Measurements from ENCODE around the gene RNF13.

The RNF13 gene

GRCh38 chr3:149777414-149778214 lies 35.4 kb upstream of the RNF13 start:
- H3K4me1 ChIP-seq (ENCODE audit: control insufficient read depth, insufficient read depth, low read length), result peaks cover 8% of the 10 kb centered on the region

GRCh38 chr3:149781211-149781610 lies 31.8 kb upstream of the RNF13 start:
- H3K4me1 ChIP-seq (ENCODE audit: control insufficient read depth, insufficient read depth, low read length), result no peaks in the 10 kb centered on the region
- no peak overlapping the region for H3K4me3 ChIP-seq (ENCODE audit: low read depth, low read length)
- H3K9ac ChIP-seq (ENCODE audit: low read depth, low read length), result no peak overlapping the region
- H3K36me3 ChIP-seq (ENCODE audit: control insufficient read depth, insufficient read depth, low read length), result no peaks in the 10 kb centered on the region
- no peaks in the 10 kb centered on the region for H3K27me3 ChIP-seq (ENCODE audit: control insufficient read depth, insufficient read depth, low read length)
- no peak overlapping the region for H3K27ac ChIP-seq (ENCODE audit: low read depth, low read length)
- no peaks in the 10 kb centered on the region for H3K9me3 ChIP-seq (ENCODE audit: control insufficient read depth, insufficient read depth, low read length)

More at GRCh38 chr3:149777414-149778214, 35.4 kb upstream of the RNF13 start:
- H3K27me3 ChIP-seq (ENCODE audit: control insufficient read depth, insufficient read depth, low read length), result no peaks in the 10 kb centered on the region
- no peak overlapping the region for H3K27ac ChIP-seq (ENCODE audit: low read depth, low read length)
- no peak overlapping the region for H3K9ac ChIP-seq (ENCODE audit: low read depth, low read length)
- no peaks in the 10 kb centered on the region for H3K36me3 ChIP-seq (ENCODE audit: control insufficient read depth, insufficient read depth, low read length)
- no peak overlapping the region for H3K4me3 ChIP-seq (ENCODE audit: low read depth, low read length)
- H3K9me3 ChIP-seq (ENCODE audit: control insufficient read depth, insufficient read depth, low read length), result no peaks in the 10 kb centered on the region

- H3K4me3 ChIP-seq (ENCODE audit: low read depth, low read length), result no peak overlapping the region
- H3K4me1 ChIP-seq (ENCODE audit: control insufficient read depth, insufficient read depth, low read length), result no peaks in the 10 kb centered on the region
- no peak overlapping the region for H3K9ac ChIP-seq (ENCODE audit: low read depth, low read length)
- no peak overlapping the region for H3K27ac ChIP-seq (ENCODE audit: low read depth, low read length)
- no peaks in the 10 kb centered on the region for H3K27me3 ChIP-seq (ENCODE audit: control insufficient read depth, insufficient read depth, low read length)
- H3K9me3 ChIP-seq (ENCODE audit: control insufficient read depth, insufficient read depth, low read length), result no peaks in the 10 kb centered on the region
- H3K36me3 ChIP-seq (ENCODE audit: control insufficient read depth, insufficient read depth, low read length), result no peaks in the 10 kb centered on the region
These were observed 31.3 kb upstream of the RNF13 start for GRCh38 chr3:149781741-149782140.

GRCh38 chr3:149783576-149783975 lies 29.4 kb upstream of the RNF13 start:
- H3K4me3 ChIP-seq (ENCODE audit: low read depth, low read length), result no peak overlapping the region
- no peaks in the 10 kb centered on the region for H3K9me3 ChIP-seq (ENCODE audit: control insufficient read depth, insufficient read depth, low read length)
- no peaks in the 10 kb centered on the region for H3K4me1 ChIP-seq (ENCODE audit: control insufficient read depth, insufficient read depth, low read length)
- H3K27ac ChIP-seq (ENCODE audit: low read depth, low read length), result no peak overlapping the region
- H3K27me3 ChIP-seq (ENCODE audit: control insufficient read depth, insufficient read depth, low read length), result no peaks in the 10 kb centered on the region
- no peaks in the 10 kb centered on the region for H3K36me3 ChIP-seq (ENCODE audit: control insufficient read depth, insufficient read depth, low read length)
- H3K9ac ChIP-seq (ENCODE audit: low read depth, low read length), result no peak overlapping the region

GRCh38 chr3:149784064-149784704 lies 28.8 kb upstream of the RNF13 start:
- Histone ChIP-seq H3K9ac (ENCODE audit: low read depth, low read length) (no peak overlapping the region), H3K27me3 (ENCODE audit: control insufficient read depth, insufficient read depth, low read length) (no peaks in the 10 kb centered on the region), H3K9me3 (ENCODE audit: control insufficient read depth, insufficient read depth, low read length) (no peaks in the 10 kb centered on the region), H3K4me3 (ENCODE audit: low read depth, low read length) (no peak overlapping the region), H3K4me1 (ENCODE audit: control insufficient read depth, insufficient read depth, low read length) (no peaks in the 10 kb centered on the region), H3K27ac (ENCODE audit: low read depth, low read length) (no peak overlapping the region), H3K36me3 (ENCODE audit: control insufficient read depth, insufficient read depth, low read length) (no peaks in the 10 kb centered on the region)

GRCh38 chr3:149790268-149790667 lies 22.7 kb upstream of the RNF13 start:
- Histone ChIP-seq H3K9ac (ENCODE audit: low read depth, low read length) (no peak overlapping the region), H3K9me3 (ENCODE audit: control insufficient read depth, insufficient read depth, low read length) (no peaks in the 10 kb centered on the region), H3K27ac (ENCODE audit: low read depth, low read length) (no peak overlapping the region), H3K36me3 (ENCODE audit: control insufficient read depth, insufficient read depth, low read length) (no peaks in the 10 kb centered on the region), H3K27me3 (ENCODE audit: control insufficient read depth, insufficient read depth, low read length) (no peaks in the 10 kb centered on the region), H3K4me3 (ENCODE audit: low read depth, low read length) (no peak overlapping the region), H3K4me1 (ENCODE audit: control insufficient read depth, insufficient read depth, low read length) (no peaks in the 10 kb centered on the region)

- no peak overlapping the region for H3K9ac ChIP-seq (ENCODE audit: low read depth, low read length)
- H3K9me3 ChIP-seq (ENCODE audit: control insufficient read depth, insufficient read depth, low read length), result no peaks in the 10 kb centered on the region
- no peaks in the 10 kb centered on the region for H3K4me1 ChIP-seq (ENCODE audit: control insufficient read depth, insufficient read depth, low read length)
- H3K27me3 ChIP-seq (ENCODE audit: control insufficient read depth, insufficient read depth, low read length), result no peaks in the 10 kb centered on the region
- no peaks in the 10 kb centered on the region for H3K36me3 ChIP-seq (ENCODE audit: control insufficient read depth, insufficient read depth, low read length)
- H3K27ac ChIP-seq (ENCODE audit: low read depth, low read length), result no peak overlapping the region
- H3K4me3 ChIP-seq (ENCODE audit: low read depth, low read length), result no peak overlapping the region
These were observed 22.3 kb upstream of the RNF13 start for GRCh38 chr3:149790698-149791097.

- Histone ChIP-seq H3K4me3 (ENCODE audit: low read depth, low read length) (no peak within 1 kb of the TSS), H3K27me3 (ENCODE audit: control insufficient read depth, insufficient read depth, low read length) (no peaks in the 10 kb centered on the region), H3K36me3 (ENCODE audit: control insufficient read depth, insufficient read depth, low read length) (no peaks in the 10 kb centered on the region), H3K27ac (ENCODE audit: low read depth, low read length) (no peak within 1 kb of the TSS), H3K9me3 (ENCODE audit: control insufficient read depth, insufficient read depth, low read length) (no peaks in the 10 kb centered on the region), H3K9ac (ENCODE audit: low read depth, low read length) (no peak within 1 kb of the TSS), H3K4me1 (ENCODE audit: control insufficient read depth, insufficient read depth, low read length) (no peaks in the 10 kb centered on the region)
These were observed 20.4 kb upstream of the RNF13 start, which contains the start of gene ANKUB1 for GRCh38 chr3:149792452-149793270. Gene ANKUB1, minus strand, starts transcription at chr3:149792554. Its CDS starts 188 bp downstream, at chr3:149792366.

- Histone ChIP-seq H3K9me3 (ENCODE audit: control insufficient read depth, insufficient read depth, low read length) (no peaks in the 10 kb centered on the region), H3K27me3 (ENCODE audit: control insufficient read depth, insufficient read depth, low read length) (no peaks in the 10 kb centered on the region), H3K4me3 (ENCODE audit: low read depth, low read length) (no peak overlapping the region), H3K9ac (ENCODE audit: low read depth, low read length) (no peak overlapping the region), H3K27ac (ENCODE audit: low read depth, low read length) (no peak overlapping the region), H3K36me3 (ENCODE audit: control insufficient read depth, insufficient read depth, low read length) (no peaks in the 10 kb centered on the region), H3K4me1 (ENCODE audit: control insufficient read depth, insufficient read depth, low read length) (no peaks in the 10 kb centered on the region)
These were observed 17.0 kb upstream of the RNF13 start for GRCh38 chr3:149796026-149796425.

GRCh38 chr3:149800693-149801092 lies 12.3 kb upstream of the RNF13 start:
- Histone ChIP-seq H3K4me3 (ENCODE audit: low read depth, low read length) (no peak overlapping the region), H3K9me3 (ENCODE audit: control insufficient read depth, insufficient read depth, low read length) (no peaks in the 10 kb centered on the region), H3K9ac (ENCODE audit: low read depth, low read length) (no peak overlapping the region), H3K27ac (ENCODE audit: low read depth, low read length) (no peak overlapping the region), H3K4me1 (ENCODE audit: control insufficient read depth, insufficient read depth, low read length) (no peaks in the 10 kb centered on the region), H3K27me3 (ENCODE audit: control insufficient read depth, insufficient read depth, low read length) (no peaks in the 10 kb centered on the region), H3K36me3 (ENCODE audit: control insufficient read depth, insufficient read depth, low read length) (no peaks in the 10 kb centered on the region)

GRCh38 chr3:149801195-149801594 lies 11.8 kb upstream of the RNF13 start:
- no peaks in the 10 kb centered on the region for H3K9me3 ChIP-seq (ENCODE audit: control insufficient read depth, insufficient read depth, low read length)
- no peak overlapping the region for H3K9ac ChIP-seq (ENCODE audit: low read depth, low read length)
- no peaks in the 10 kb centered on the region for H3K4me1 ChIP-seq (ENCODE audit: control insufficient read depth, insufficient read depth, low read length)
- no peaks in the 10 kb centered on the region for H3K27me3 ChIP-seq (ENCODE audit: control insufficient read depth, insufficient read depth, low read length)
- H3K36me3 ChIP-seq (ENCODE audit: control insufficient read depth, insufficient read depth, low read length), result no peaks in the 10 kb centered on the region
- H3K4me3 ChIP-seq (ENCODE audit: low read depth, low read length), result no peak overlapping the region
- no peak overlapping the region for H3K27ac ChIP-seq (ENCODE audit: low read depth, low read length)
